IgD-negative memory B cell (primary cell): ENCODE measurements around the gene GPR142. TPM values are rescaled to one million over a fixed set of nuclear protein-coding genes. Genes with fewer than 3 reads are reported as not detected.
A peak's percentile ranks its signal among the peaks of the same experiment; 100 is the strongest.

Experiments used
- H3K27ac Mint-ChIP-seq, 3 donors: one replicate each; pipeline ENCODE4 v1.8.0; 2020 to 2022; ENCODE audit warnings: mild to moderate bottlenecking in 3 of 3, mixed read lengths in 3 of 3, moderate library complexity in 1 of 3
- H3K27me3 Mint-ChIP-seq: one replicate; pipeline ENCODE4 v1.8.0; 2021; ENCODE audit warnings: mixed read lengths
- H3K36me3 Mint-ChIP-seq: one replicate; pipeline ENCODE4 v1.8.0; 2020; ENCODE audit warnings: mild to moderate bottlenecking, mixed read lengths
- H3K4me1 Mint-ChIP-seq, 3 donors: one replicate each; pipeline ENCODE4 v1.8.0; 2020 to 2022; ENCODE audit warnings: mixed read lengths in 3 of 3, mild to moderate bottlenecking in 1 of 3
- H3K4me3 Mint-ChIP-seq, 4 donors: one replicate each; pipeline ENCODE4 v1.8.0; 2020 to 2022; ENCODE audit warnings: mild to moderate bottlenecking in 4 of 4, mixed read lengths in 4 of 4, moderate library complexity in 3 of 4
- H3K9me3 Mint-ChIP-seq, 3 donors: one replicate each; pipeline ENCODE4 v1.8.0; 2020 to 2021; ENCODE audit warnings: mixed read lengths in 3 of 3, mild to moderate bottlenecking in 1 of 3
- polyA plus RNA-seq: library from polyadenylated mRNA; unstranded; fragments of 300-500 nt; fragmentation: Illumina TruSeq; gene quantifications from one replicate; pipeline ENCODE4 v1.2.3, GENCODE V29; 2021

Gene GPR142
- not detected for polyA plus RNA-seq

GRCh38 chr17:74367206-74367605 lies at the start of gene GPR142:
TSS of gene GPR142 (plus strand) at chr17:74367506. CDS start at chr17:74369541, 2,035 bp downstream.
- no peak within 1 kb of the TSS for H3K4me3 Mint-ChIP-seq
- peaks cover 0 to 6% (median 6%) of the 10 kb centered on the region in 3 donors for H3K4me1 Mint-ChIP-seq
- peak within 1 kb of the TSS in 1 of 3 donors; percentile 39 for H3K27ac Mint-ChIP-seq
- no peaks in the 10 kb centered on the region for H3K9me3 Mint-ChIP-seq
- H3K27me3 Mint-ChIP-seq: peaks cover 5% of the 10 kb centered on the region
- H3K36me3 Mint-ChIP-seq: no peaks in the 10 kb centered on the region

- H3K27me3 Mint-ChIP-seq: peaks cover 23% of the 10 kb centered on the region
- peaks cover 0 to 2% (median 0%) of the 10 kb centered on the region in 3 donors for H3K9me3 Mint-ChIP-seq
- peaks cover 0 to 3% (median 0%) of the 10 kb centered on the region in 3 donors for H3K4me1 Mint-ChIP-seq
- H3K27ac Mint-ChIP-seq: no peak overlapping the region
- H3K36me3 Mint-ChIP-seq: peaks cover 2% of the 10 kb centered on the region
- H3K4me3 Mint-ChIP-seq: no peak overlapping the region
Observed at GRCh38 chr17:74318391-74318790, 48.9 kb upstream of the GPR142 start.

GRCh38 chr17:74324521-74324920 lies 42.8 kb upstream of the GPR142 start:
- no peaks in the 10 kb centered on the region for H3K9me3 Mint-ChIP-seq
- no peak overlapping the region for H3K27ac Mint-ChIP-seq
- H3K27me3 Mint-ChIP-seq: peaks cover 53% of the 10 kb centered on the region
- H3K4me3 Mint-ChIP-seq: peak overlapping the region in 1 of 4 donors; percentile 17
- H3K36me3 Mint-ChIP-seq: peaks cover 4% of the 10 kb centered on the region
- H3K4me1 Mint-ChIP-seq: peaks cover 4 to 5% (median 4%) of the 10 kb centered on the region in 3 donors

- Mint-ChIP-seq H3K27ac (no peak overlapping the region), H3K27me3 (peaks cover 53% of the 10 kb centered on the region), H3K9me3 (no peaks in the 10 kb centered on the region), H3K4me3 (peak overlapping the region in 2 of 4 donors; percentile 67), H3K4me1 (peaks cover 4 to 5% (median 4%) of the 10 kb centered on the region in 3 donors), H3K36me3 (peaks cover 4% of the 10 kb centered on the region)
Observed at GRCh38 chr17:74325376-74325742, 41.9 kb upstream of the GPR142 start.

GRCh38 chr17:74325743-74326379 lies 41.4 kb upstream of the GPR142 start, which contains the start of gene KIF19:
TSS of gene KIF19 (plus strand) at chr17:74326226. CDS start at chr17:74326350, 124 bp downstream.
- Mint-ChIP-seq H3K4me3 (peak within 1 kb of the TSS in 2 of 4 donors; percentile 67 to 73), H3K4me1 (peaks cover 4 to 5% (median 4%) of the 10 kb centered on the region in 3 donors), H3K27ac (peak within 1 kb of the TSS in 1 of 3 donors; percentile 9), H3K36me3 (peaks cover 4% of the 10 kb centered on the region), H3K27me3 (peaks cover 49% of the 10 kb centered on the region), H3K9me3 (no peaks in the 10 kb centered on the region)

- Mint-ChIP-seq H3K9me3 (no peaks in the 10 kb centered on the region), H3K36me3 (peaks cover 4% of the 10 kb centered on the region), H3K27ac (no peak overlapping the region), H3K4me3 (no peak overlapping the region), H3K4me1 (peaks cover 4 to 5% (median 4%) of the 10 kb centered on the region in 3 donors), H3K27me3 (peaks cover 48% of the 10 kb centered on the region)
Observed at GRCh38 chr17:74326506-74326905, 40.8 kb upstream of the GPR142 start.

GRCh38 chr17:74328487-74328886 lies 38.8 kb upstream of the GPR142 start:
- H3K36me3 Mint-ChIP-seq: peaks cover 2% of the 10 kb centered on the region
- no peaks in the 10 kb centered on the region for H3K9me3 Mint-ChIP-seq
- peaks cover 1 to 5% (median 4%) of the 10 kb centered on the region in 3 donors for H3K4me1 Mint-ChIP-seq
- H3K27me3 Mint-ChIP-seq: peaks cover 39% of the 10 kb centered on the region
- no peak overlapping the region for H3K27ac Mint-ChIP-seq
- H3K4me3 Mint-ChIP-seq: no peak overlapping the region

GRCh38 chr17:74329378-74329777 lies 37.9 kb upstream of the GPR142 start:
- peaks cover 0 to 5% (median 4%) of the 10 kb centered on the region in 3 donors for H3K4me1 Mint-ChIP-seq
- peak overlapping the region in 2 of 4 donors; percentile 2 to 12 for H3K4me3 Mint-ChIP-seq
- no peak overlapping the region for H3K27ac Mint-ChIP-seq
- H3K36me3 Mint-ChIP-seq: no peaks in the 10 kb centered on the region
- H3K9me3 Mint-ChIP-seq: no peaks in the 10 kb centered on the region
- peaks cover 35% of the 10 kb centered on the region for H3K27me3 Mint-ChIP-seq

- H3K4me1 Mint-ChIP-seq: peaks cover 0 to under 1% (median under 1%) of the 10 kb centered on the region in 3 donors
- no peaks in the 10 kb centered on the region for H3K9me3 Mint-ChIP-seq
- H3K4me3 Mint-ChIP-seq: no peak overlapping the region
- no peaks in the 10 kb centered on the region for H3K36me3 Mint-ChIP-seq
- H3K27ac Mint-ChIP-seq: no peak overlapping the region
- peaks cover 25% of the 10 kb centered on the region for H3K27me3 Mint-ChIP-seq
Observed at GRCh38 chr17:74330446-74330845, 36.9 kb upstream of the GPR142 start.

- H3K4me1 Mint-ChIP-seq: no peaks in the 10 kb centered on the region
- H3K27ac Mint-ChIP-seq: no peak overlapping the region
- H3K27me3 Mint-ChIP-seq: peaks cover 13% of the 10 kb centered on the region
- H3K4me3 Mint-ChIP-seq: no peak overlapping the region
- H3K36me3 Mint-ChIP-seq: no peaks in the 10 kb centered on the region
- H3K9me3 Mint-ChIP-seq: peaks cover 0 to 2% (median 0%) of the 10 kb centered on the region in 3 donors
Observed at GRCh38 chr17:74332017-74332650, 35.2 kb upstream of the GPR142 start.

GRCh38 chr17:74332763-74333283 lies 34.5 kb upstream of the GPR142 start:
- Mint-ChIP-seq H3K27me3 (peaks cover 10% of the 10 kb centered on the region), H3K9me3 (peaks cover 0 to 2% (median 0%) of the 10 kb centered on the region in 3 donors), H3K4me3 (no peak overlapping the region), H3K4me1 (no peaks in the 10 kb centered on the region), H3K36me3 (no peaks in the 10 kb centered on the region), H3K27ac (no peak overlapping the region)

GRCh38 chr17:74334393-74335039 lies 32.8 kb upstream of the GPR142 start:
- no peak overlapping the region for H3K27ac Mint-ChIP-seq
- peaks cover 11% of the 10 kb centered on the region for H3K27me3 Mint-ChIP-seq

GRCh38 chr17:74335529-74336062 lies 31.7 kb upstream of the GPR142 start:
- H3K27me3 Mint-ChIP-seq: peaks cover 14% of the 10 kb centered on the region
- H3K36me3 Mint-ChIP-seq: no peaks in the 10 kb centered on the region
- H3K9me3 Mint-ChIP-seq: peaks cover 0 to 2% (median 0%) of the 10 kb centered on the region in 3 donors
- H3K4me3 Mint-ChIP-seq: no peak overlapping the region
- H3K27ac Mint-ChIP-seq: no peak overlapping the region
- H3K4me1 Mint-ChIP-seq: no peaks in the 10 kb centered on the region

More at GRCh38 chr17:74334393-74335039, 32.8 kb upstream of the GPR142 start:
- Mint-ChIP-seq H3K36me3 (no peaks in the 10 kb centered on the region), H3K4me3 (no peak overlapping the region), H3K4me1 (no peaks in the 10 kb centered on the region), H3K9me3 (peaks cover 0 to 2% (median 0%) of the 10 kb centered on the region in 3 donors)

GRCh38 chr17:74336307-74336706 lies 31.0 kb upstream of the GPR142 start:
- no peaks in the 10 kb centered on the region for H3K36me3 Mint-ChIP-seq
- H3K4me1 Mint-ChIP-seq: no peaks in the 10 kb centered on the region
- peaks cover 0 to 2% (median 0%) of the 10 kb centered on the region in 3 donors for H3K9me3 Mint-ChIP-seq
- H3K4me3 Mint-ChIP-seq: no peak overlapping the region
- no peak overlapping the region for H3K27ac Mint-ChIP-seq
- H3K27me3 Mint-ChIP-seq: peaks cover 13% of the 10 kb centered on the region
